GM12878 (cell line): Measurements from ENCODE around the gene IGF1R. TPM values are rescaled to one million over a fixed set of nuclear protein-coding genes. Genes with fewer than 3 reads are reported as not detected.

Experiments
- ATAC-seq: fragments of 200-7000 bp; cut with Tn5 transposase; 3 replicates; pipeline ENCODE4 v1.9.1; 2020; ENCODE audit warnings: mild to moderate bottlenecking, moderate library complexity
- BruUV-seq: library from RNA; stranded (reverse); fragments of 400-500 nt; replicated peaks from 2 replicates; lab custom pipeline; 2021; lab: Mats Ljungman, UMichigan
- CTCF ChIA-PET: fragments of 300-600 bp; sonication (Branson Sonifier 250); formaldehyde crosslinking; extraction: SDS; loops from one replicate; lab custom pipeline; 2021; ENCODE audit warnings: inconsistent platforms; lab: Yijun Ruan, JAX
- POLR2A ChIA-PET: fragments of 350-600 bp; formaldehyde crosslinking; extraction: SDS; loops from one replicate; lab custom pipeline; 2021; ENCODE audit warnings: inconsistent platforms; lab: Charles Lee
- RAD21 ChIA-PET: fragments of 300-600 bp; sonication (Branson Sonifier 250); formaldehyde crosslinking; loops from one replicate; lab custom pipeline; 2023; ENCODE audit warnings: antibody characterized with exemption; ENCODE audit not compliant: unreplicated experiment; lab: Charles Lee
- SMC1A ChIA-PET: fragments of 300-600 bp; sonication (Branson Sonifier 250); formaldehyde crosslinking; loops from one replicate; lab custom pipeline; 2023; ENCODE audit not compliant: unreplicated experiment, uncharacterized antibody; lab: Charles Lee
- DNase-seq: peaks from one replicate; pipeline ENCODE4 v3.0.0-alpha.2; 2011; ENCODE audit warnings: low read depth, low spot score
- FAIRE-seq: peaks from 3 replicates; lab custom pipeline; 2011; peaks lifted over from hg19 to GRCh38; lab: Jason Lieb, UNC
- H2AFZ ChIP-seq: 2 replicates; pipeline ENCODE4 v1.6.0; 2011; ENCODE audit warnings: low read depth, low read length, control low read depth; ENCODE audit not compliant: control insufficient read depth
- H3K27ac ChIP-seq: 2 replicates; pipeline ENCODE4 v1.5.1; 2011; ENCODE audit warnings: control low read depth; ENCODE audit not compliant: control insufficient read depth, insufficient read depth
- H3K27me3 ChIP-seq, 2 experiments: replicated peaks in 1 of 2; 2 replicates each; pipeline versions ENCODE4 v1.6.0 to v1.6.1; 2011; ENCODE audit warnings: low read length in 1 of 2; ENCODE audit not compliant: control insufficient read depth in 2 of 2, insufficient read depth in 2 of 2
- H3K36me3 ChIP-seq, 2 experiments: 2 replicates each; pipeline ENCODE4 v1.5.1; 2011; ENCODE audit warnings: low read length in 1 of 2; ENCODE audit not compliant: control insufficient read depth in 2 of 2, insufficient read depth in 2 of 2
- H3K4me1 ChIP-seq: 2 replicates; pipeline ENCODE4 v1.6.1; 2011; ENCODE audit warnings: mild to moderate bottlenecking, low read length, moderate library complexity, mixed read lengths; ENCODE audit not compliant: control insufficient read depth, insufficient read depth
- H3K4me2 ChIP-seq: 2 replicates; pipeline ENCODE4 v1.6.0; 2011; ENCODE audit warnings: control low read depth; ENCODE audit not compliant: control insufficient read depth, insufficient read depth
- H3K4me3 ChIP-seq: fragments of 200-600 bp; sonication (generic); 2 replicates; pipeline ENCODE4 v1.5.1; 2016
- H3K79me2 ChIP-seq: 2 replicates; pipeline ENCODE4 v1.6.0; 2011; ENCODE audit warnings: low read length; ENCODE audit not compliant: control insufficient read depth, insufficient read depth
- H3K9ac ChIP-seq: 2 replicates; pipeline ENCODE4 v1.8.0; 2011; ENCODE audit warnings: low read length, control low read depth, mixed read lengths; ENCODE audit not compliant: control insufficient read depth, insufficient read depth
- H3K9me3 ChIP-seq: replicated peaks from 3 replicates; pipeline ENCODE4 v1.5.1; 2011; ENCODE audit warnings: mild to moderate bottlenecking, low read length; ENCODE audit not compliant: control insufficient read depth, insufficient read depth
- H4K20me1 ChIP-seq: 2 replicates; pipeline ENCODE4 v1.6.0; 2011; ENCODE audit not compliant: control insufficient read depth, insufficient read depth
- CHD4 ChIP-seq: fragments of 200-600 bp; sonication (generic); IDR thresholded peaks from 2 replicates; pipeline ENCODE4 v1.6.1; 2016; ENCODE audit warnings: mild to moderate bottlenecking
- GATAD2B ChIP-seq: fragments of 450-650 bp; conservative IDR thresholded peaks from 2 replicates; pipeline ENCODE4 v1.6.1; 2017; ENCODE audit warnings: low read depth, mild to moderate bottlenecking, moderate library complexity
- JUND ChIP-seq: IDR thresholded peaks from 2 replicates; pipeline ENCODE4 v1.6.1; 2012; ENCODE audit warnings: low read depth, mild to moderate bottlenecking, low read length, improper control_type of control experiment, moderate library complexity
- SIX5 ChIP-seq: IDR thresholded peaks from 2 replicates; pipeline ENCODE4 v1.6.1; 2011; ENCODE audit warnings: mild to moderate bottlenecking, low read depth, low read length, moderate library complexity; ENCODE audit not compliant: severe bottlenecking
- WGBS: methylation state at CpG from one replicate; pipeline ENCODE4 v1.1.6; 2016; ENCODE audit warnings: low lambda C conversion rate; ENCODE audit not compliant: insufficient replicate concordance, insufficient coverage; ENCODE audit errors: missing lambda C conversion rate; 5-methylcytosine and 5-hydroxymethylcytosine counted together
- in situ Hi-C: fragments of 300-500 bp; cut with MboI; formaldehyde crosslinking; loops from 9 replicates; pipeline ENCODE4 v1.14.3; 2018; ENCODE audit warnings: mixed read lengths
- intact Hi-C: fragments of 100-400 bp; cut with micrococcal nuclease; formaldehyde crosslinking; loops from one replicate; pipeline ENCODE4 v1.14.2; 2022; ENCODE audit not compliant: unreplicated experiment
- polyA plus RNA-seq, 11 experiments: library from polyadenylated mRNA; depleted of rRNA in 4 of 11; unstranded in 6 of 11; stranded (reverse) in 5 of 11; fragments of >200 nt; fragmentation: Nextera tagmentation in 4 of 11; fragmentation: Illumina TruSeq in 1 of 11; extraction: Ambion mirVana in 4 of 11; extraction: Trizol in 1 of 11; gene quantifications; 1 replicate in 1 of 11; 2 replicates in 10 of 11; pipeline versions ENCODE4 v1.2.1 to v1.2.3, GENCODE V29; 2011 to 2016; ENCODE audit warnings: inconsistent platforms in 2 of 11, missing spikeins in 2 of 11, low read depth in 1 of 11
- total RNA-seq, 4 experiments: library from RNA; depleted of rRNA in 3 of 4; stranded (reverse); fragments of >200 nt in 3 of 4; fragmentation: Illumina TruSeq in 1 of 4; extraction: Trizol in 1 of 4; gene quantifications; 2 replicates each; pipeline versions ENCODE4 v1.2.1 to v1.2.3, GENCODE V29; 2013 to 2021
- TF ChIP-seq, protein P1 (sequence below): fragments of 450-650 bp; formaldehyde crosslinking; IDR thresholded peaks from 2 replicates; pipeline ENCODE4 v1.4.0; 2020; ENCODE audit warnings: mild to moderate bottlenecking, moderate library complexity

The IGF1R gene
- total and polyA plus RNA-seq, 10 of the 15 experiments (the other 5 are each of a cell fraction or from before 2014, with no cell fraction given): 0.03 to 2.7 (median 0.66) TPM

DNA sequence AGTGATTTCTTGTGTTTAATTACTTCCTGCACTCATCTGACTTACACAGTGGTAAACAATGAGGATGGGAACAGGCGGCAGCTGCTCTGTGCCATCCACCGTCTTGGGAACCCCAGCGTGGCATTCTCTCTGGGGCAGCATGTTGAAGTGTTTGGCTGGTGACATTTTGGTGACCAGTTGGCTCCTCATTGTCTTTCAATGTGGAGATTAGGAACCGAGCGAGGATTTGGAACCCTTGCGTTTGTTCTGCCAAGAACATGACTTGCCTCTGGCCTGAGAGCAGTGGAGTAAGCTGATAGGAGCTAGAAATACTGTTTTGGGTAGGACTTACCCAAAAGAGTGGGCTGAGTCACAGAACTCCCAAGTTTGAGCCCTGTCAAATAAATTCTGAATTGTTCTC lies 88.8 kb downstream of the IGF1R start:
- POLR2A ChIA-PET: no interaction called here
- in situ Hi-C loops: no loop called here
- H4K20me1 ChIP-seq: no peaks in the 10 kb centered on the region

More for the DNA sequence above, 88.8 kb downstream of the IGF1R start:
- TF ChIP-seq GATAD2B (no peak), CHD4 (no peak), SIX5 (no peak), JUND (no peak)
- TF ChIP-seq, protein P1, sequence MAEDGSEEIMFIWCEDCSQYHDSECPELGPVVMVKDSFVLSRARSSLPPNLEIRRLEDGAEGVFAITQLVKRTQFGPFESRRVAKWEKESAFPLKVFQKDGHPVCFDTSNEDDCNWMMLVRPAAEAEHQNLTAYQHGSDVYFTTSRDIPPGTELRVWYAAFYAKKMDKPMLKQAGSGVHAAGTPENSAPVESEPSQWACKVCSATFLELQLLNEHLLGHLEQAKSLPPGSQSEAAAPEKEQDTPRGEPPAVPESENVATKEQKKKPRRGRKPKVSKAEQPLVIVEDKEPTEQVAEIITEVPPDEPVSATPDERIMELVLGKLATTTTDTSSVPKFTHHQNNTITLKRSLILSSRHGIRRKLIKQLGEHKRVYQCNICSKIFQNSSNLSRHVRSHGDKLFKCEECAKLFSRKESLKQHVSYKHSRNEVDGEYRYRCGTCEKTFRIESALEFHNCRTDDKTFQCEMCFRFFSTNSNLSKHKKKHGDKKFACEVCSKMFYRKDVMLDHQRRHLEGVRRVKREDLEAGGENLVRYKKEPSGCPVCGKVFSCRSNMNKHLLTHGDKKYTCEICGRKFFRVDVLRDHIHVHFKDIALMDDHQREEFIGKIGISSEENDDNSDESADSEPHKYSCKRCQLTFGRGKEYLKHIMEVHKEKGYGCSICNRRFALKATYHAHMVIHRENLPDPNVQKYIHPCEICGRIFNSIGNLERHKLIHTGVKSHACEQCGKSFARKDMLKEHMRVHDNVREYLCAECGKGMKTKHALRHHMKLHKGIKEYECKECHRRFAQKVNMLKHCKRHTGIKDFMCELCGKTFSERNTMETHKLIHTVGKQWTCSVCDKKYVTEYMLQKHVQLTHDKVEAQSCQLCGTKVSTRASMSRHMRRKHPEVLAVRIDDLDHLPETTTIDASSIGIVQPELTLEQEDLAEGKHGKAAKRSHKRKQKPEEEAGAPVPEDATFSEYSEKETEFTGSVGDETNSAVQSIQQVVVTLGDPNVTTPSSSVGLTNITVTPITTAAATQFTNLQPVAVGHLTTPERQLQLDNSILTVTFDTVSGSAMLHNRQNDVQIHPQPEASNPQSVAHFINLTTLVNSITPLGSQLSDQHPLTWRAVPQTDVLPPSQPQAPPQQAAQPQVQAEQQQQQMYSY (CRISPR knock-in tag): no peak
- ChIA-PET RAD21 (no interaction called here), CTCF (no interaction called here), SMC1A (no interaction called here)
- H3K4me2 ChIP-seq: no peak overlapping the region
- H3K27me3 ChIP-seq: no peaks in the 10 kb centered on the region
- WGBS: 68% methylated on average over 6 of the region's 6 CpGs
- DNase-seq: no peak
- no peak for ATAC-seq
- no peaks in the 10 kb centered on the region for H3K36me3 ChIP-seq
- no peaks in the 10 kb centered on the region for H3K79me2 ChIP-seq
- H3K9ac ChIP-seq: no peak overlapping the region
- H3K4me1 ChIP-seq: no peaks in the 10 kb centered on the region
- no peak overlapping the region for H2AFZ ChIP-seq
- H3K27ac ChIP-seq: no peak overlapping the region
- no peak overlapping the region for H3K4me3 ChIP-seq
- no peak for FAIRE-seq
- H3K9me3 ChIP-seq: no peaks in the 10 kb centered on the region
- intact Hi-C loops: no loop called here
- no TSS peak for BruUV-seq
